Ecto neural progenitor cell (in vitro differentiated cells): ENCODE measurements around the gene SGCA.

ENCODE experiments used
- DNase-seq: peaks from one replicate; pipeline ENCODE4 v3.0.0-alpha.2; 2018; ENCODE audit warnings: low spot score

SGCA gene

DNA sequence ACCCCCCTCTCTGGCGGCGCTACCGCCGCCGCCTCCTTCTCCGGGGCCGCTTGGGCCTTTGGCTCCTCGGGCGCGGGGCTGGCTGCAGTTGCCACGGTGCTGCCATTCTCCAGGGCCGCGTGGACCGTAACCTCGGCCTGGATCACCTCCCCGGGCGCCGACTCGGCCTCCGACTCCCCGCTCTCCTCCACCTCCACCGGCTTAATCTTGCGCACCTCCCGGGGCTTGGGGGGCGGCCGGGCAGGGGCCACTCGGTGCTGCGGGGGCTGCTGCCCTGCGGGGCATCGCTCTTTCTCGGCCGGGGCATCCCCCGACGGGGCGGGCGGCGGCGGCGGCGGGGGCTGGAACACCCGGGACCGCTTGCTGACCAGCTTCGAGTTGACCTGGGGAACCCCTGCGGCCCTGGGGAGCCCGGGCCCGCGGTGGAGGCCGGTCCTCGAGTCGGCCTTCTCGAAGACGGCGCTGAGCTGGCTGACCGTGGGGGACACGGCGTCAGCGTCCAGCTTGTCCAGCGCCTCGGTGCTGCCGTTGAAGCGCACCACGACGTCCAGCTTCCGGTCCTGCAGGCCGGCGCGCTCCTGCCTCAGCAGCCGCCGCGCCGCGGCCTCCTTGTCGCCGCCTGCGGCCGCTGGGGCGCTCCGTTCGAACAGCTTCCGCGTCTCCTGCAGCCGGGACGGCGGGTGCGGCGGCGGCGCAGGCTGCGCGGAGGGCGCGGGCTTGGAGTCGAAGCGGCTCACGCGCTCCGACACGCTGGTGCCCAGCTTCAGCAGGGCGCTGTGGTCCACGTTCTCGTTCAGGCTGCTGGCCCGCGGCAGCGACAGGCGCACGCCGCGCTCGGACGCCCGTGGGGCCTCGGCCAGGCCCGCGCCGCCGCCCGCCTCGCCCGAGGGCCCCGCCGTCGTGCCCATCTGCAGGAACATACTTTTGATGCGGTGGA, 16.1 kb upstream of the SGCA start:
- peak; percentile 83 for DNase-seq

DNA sequence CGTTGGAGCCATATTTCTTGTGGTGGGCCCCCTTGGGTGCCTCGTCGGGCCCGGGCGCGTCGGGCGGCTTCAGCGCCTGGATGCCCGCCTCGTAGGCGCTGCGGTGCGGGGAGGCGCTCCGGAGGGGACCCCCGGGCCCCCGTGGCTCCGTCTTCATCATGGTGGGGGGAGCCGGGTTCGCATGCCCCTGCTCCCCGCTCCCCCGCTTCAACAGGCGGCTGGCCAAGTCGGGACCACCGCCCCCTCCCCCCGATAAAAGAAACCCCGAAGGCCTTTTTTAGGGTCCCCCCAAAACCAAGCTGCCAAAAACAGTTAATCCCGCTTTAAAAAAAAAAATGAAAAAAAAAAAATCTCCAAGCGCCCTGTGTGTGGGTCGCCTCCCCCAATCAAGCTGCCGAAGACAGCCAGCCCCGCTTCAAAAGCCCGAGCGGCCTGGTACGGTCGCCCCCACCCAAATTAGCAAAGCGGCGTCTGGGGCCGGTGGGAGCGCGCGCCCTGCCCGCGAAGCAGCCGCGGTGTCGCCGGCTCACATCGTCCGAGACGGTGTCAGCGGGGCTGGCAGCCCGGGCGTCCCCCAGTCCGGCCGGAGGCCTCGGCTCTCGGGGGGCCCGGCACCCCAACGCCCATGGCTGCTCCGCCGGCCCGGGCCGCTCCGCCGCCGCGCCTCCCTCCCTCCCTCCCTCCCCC, 15.3 kb upstream of the SGCA start, which contains the start of gene PPP1R9B:
TSS of gene PPP1R9B (minus strand) at position 324 of the 687 bp plus-strand sequence. CDS start at position 160, 164 bp downstream.
- no peak for DNase-seq

DNA sequence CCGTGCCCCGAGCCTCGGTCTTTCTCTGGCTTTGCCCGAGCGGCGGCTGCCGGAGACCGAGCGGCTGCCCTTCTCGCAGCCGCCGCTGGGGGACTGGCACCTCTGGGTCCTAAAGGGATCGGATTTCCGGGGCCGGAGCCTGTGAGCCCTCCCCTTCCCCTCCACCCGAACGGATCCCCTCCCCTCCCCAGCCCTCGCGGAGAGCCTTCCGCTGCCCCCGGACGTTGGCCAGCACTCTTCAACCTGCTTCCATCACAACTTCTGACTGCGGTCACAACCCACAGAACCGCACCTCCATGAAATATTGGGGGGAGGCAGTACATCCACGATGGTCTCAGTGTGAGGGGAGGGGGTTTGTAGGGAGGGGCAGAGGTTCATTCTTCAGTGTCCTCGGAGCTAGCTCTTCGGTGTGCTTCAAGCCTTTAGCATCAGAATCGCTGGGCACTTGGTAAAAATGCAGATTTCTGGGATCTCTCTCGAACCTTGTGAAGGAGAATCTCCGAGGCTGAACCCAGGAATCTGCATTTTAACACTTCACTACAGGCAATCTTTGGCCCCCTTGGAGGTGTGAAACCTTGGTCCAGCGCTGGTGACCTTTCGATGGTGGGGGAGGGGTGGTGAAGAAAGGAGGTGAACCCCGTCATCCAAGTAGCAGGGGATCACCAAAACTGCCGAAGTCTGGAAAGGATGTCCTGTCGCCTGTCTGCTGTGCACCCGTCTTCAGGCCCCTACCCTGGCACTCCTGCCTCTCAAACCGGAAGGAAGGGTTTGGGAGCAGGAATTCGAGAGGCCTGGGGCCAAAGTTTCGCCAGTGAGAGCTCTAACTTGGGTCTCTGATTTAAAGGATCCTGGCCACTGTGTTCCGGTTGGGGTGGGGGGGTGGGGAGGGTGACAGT, 14.5 kb upstream of the SGCA start:
- peak; percentile 97 for DNase-seq

DNA sequence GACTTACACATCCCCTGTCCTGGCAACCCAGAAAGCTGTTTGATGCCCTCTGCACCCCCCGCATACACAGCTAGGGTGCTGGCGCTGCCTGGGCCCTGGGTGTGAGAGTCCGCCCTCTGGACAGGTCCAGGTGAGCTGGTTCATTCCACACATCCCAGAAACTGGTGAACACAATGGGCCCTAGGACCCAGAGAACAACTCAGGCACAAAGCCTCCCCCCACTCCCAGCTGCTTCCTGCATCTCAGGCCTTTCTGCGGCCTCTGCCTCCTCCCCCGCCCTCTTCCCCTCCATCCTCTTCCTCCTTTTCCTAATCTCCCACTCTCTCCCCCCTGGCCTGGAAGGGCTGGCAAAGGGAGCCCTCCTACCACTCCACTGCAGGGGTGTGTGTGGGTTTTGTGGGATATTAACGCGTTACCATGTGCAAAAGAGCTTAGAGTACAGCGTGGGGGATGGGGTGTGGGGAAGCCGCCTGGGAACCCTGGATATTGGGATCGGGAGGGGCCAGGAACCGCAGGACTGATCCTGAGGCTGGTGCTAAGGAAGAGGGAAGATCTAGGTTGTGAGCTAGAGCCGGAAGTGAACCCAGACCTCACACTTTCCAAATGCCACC, 13.8 kb upstream of the SGCA start:
- peak; percentile 94 for DNase-seq

DNA sequence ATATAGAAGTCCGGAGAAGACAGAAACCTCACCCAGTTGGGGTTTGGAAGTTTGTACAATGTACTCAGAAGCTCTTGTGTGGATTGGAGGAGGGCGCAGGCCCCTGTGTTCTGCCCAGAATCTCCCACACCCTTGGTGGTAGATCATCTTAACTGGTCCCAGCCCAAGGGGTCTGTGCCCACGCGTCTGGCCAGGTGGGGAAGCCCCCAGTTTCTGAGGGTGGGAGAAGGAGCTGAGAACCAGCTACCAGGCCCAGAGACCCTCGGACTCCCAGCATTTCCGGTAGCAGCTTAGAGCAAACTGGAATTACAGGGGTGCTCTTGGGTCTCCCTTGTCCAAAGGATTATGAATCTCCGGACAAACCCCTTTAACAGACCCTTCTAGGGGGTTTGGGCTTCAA, 13.1 kb upstream of the SGCA start:
- no peak for DNase-seq

DNA sequence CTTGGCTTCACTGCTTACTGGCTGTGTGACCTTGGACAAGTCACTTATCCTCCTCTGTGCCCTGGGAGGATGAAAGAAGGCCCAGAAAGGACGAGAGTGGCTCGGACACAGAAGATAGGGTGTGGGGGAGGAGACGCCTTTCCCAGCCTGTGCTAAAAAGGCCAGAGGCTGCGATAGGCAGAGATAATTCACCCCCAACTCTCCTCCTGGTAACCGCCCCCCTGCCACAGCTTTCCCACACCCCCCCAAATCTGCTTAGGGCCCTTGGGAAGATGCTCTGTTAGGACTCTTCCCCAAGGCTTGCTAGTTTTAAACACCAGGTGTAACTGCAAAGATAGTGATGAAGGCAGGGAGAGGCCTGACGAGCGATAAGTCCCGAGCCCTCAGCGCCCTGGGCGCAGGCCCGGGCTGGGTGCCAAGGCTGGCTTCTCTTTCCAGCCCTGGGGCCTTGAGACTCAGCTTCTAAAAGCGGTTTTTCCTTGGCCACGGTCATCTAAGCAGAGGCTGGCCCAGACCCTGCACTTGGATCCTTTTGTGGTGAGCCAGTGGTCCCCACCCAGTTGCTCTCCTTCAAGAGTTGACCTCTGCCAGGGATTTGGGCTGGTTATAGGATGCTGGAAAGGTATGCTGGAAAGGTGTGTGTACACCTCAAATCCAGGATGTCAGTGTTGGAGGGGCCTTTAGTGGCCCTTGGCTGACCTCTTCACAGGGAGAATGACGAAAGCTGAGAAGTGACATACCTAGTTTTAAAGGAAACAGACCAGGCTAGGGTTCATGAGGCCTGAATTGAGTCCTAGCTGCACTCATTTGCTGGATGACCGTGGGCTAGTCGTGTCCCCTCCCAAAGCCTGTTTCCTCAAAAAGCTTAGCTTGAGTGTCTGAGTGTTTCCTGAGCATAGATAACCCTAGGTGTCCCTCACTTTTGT, 11.9 kb upstream of the SGCA start:
- DNase-seq = no peak

DNA sequence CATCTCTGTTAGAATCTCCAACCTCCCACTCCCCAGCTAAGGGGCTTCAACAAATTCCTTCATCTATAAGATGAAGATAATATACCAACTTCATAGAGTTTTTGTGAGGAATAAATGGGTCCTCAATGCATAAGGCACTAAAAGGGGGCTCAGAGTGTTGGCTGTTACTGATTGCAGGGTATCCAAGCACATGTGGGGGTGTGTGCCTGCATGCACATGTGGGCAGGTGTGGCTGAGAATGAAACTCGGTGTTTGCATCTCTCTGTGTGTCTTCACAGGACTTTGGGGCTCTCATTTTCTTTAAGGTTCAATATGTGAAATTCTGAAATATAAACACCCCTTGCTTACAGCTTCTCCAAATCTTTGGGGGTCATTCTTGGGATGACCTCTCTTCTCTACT, 11.2 kb upstream of the SGCA start:
- no peak for DNase-seq

DNA sequence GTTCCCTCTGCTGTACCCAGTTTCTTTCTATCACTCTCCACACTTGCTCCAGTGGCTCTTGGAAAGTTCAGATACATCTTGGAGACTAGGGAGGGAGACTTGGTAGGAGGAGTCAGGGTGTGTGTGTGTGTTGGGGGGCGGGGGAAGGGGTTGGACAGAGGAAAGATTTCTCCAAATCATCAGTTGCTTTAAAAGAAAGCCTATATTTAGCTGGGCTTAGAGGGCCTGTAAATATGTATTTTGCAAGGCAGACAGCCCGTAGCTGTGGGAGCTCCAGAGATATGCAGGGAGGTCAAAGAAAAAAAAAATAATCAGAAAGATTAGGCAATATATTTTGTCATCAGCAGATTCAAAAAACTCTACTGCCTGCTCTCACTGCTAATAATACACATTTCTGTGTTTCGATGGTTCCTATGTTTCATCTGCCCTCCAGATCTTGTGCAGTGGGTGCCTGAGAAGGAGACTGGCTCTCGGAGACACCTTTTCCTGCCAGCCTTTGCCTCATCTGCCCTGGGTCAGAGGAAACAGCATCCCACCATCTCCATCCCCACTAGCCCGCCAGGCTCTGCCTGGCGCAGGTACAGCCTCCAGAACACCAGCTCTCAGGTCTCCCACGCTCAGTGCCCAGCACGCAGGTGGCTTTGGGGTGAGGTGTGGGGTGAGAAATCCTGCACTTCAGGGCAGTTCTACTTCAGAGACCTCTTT, 10.5 kb upstream of the SGCA start:
- DNase-seq = no peak

DNA sequence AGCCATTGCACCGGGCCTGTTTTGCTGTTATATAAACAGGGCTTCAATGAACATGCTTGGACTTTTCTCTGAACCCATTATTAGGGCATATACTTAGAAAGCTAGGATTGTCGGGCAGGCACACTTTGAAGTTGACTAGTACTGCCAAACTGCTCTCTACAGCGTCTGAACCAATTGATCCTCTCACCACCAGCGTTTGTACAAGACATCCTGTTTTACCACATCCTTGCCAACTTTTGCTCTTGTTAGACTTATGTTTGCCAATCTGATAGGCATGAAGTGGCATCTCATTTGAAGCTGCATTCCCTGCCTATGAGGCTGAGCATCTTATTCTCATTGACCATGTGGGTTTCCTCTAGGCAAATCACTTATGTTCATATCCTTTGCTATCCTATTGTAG, 7.9 kb upstream of the SGCA start:
- DNase-seq = no peak

DNA sequence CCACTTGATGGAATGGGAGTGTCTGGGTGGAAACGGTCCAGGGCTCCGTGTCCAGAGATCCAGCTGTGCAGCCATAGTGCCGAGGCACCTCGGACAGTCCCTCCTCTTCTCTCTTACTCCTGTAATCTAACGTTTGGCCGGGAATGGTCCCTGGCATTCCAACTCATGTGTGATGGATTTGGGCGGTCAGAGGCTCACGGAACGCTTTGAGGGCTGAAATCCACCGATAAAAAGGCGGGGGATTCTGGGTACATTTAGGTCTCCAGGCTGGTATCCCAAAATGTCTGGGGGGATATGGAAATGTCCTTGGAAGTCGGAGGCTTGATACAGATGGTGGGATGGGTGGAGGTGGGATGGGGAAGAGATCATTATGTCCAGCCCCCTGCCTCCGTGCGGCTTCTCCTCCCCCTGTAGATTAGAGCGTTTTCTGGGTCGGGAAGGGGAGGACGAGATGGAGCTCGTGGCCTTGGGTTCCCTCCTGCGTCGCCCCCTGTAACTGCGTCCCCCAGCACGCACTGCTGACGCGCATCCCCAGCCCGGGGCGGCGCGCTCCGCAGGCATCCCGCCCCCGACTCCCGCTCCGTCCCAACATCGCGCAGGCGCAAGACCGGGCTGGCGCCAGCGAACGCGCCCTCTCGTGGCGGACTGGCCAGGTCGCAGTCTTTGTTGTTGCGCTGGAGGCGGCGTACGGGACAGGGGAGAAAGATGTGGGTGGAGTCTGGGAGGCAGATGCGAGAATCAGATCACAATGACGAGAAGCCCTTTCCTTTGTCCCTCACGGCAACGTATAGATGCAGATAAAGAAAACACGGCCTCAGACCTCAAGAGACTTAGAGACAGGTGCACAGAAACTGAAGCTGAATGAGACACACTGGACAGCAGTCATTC, 4.5 kb upstream of the SGCA start:
- DNase-seq = peak; percentile 99

DNA sequence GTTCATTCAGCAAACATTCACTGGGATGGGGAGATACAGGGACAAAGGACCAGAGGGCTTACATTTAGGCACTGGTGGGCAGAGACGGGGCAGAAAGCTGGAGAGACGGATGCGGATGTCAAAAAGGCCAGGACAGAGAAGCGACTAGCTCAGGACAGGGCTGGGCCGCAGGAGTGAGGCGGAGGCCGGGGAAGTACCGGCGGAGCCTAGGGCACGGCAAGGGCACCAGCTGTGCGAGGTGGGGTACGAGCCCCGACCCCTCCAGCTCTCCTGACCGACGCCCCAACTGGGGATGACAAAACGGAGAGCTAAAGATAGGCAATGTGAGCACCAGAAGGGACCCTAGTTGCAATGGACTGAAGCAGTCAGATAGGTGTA, 3.9 kb upstream of the SGCA start:
- DNase-seq = no peak

DNA sequence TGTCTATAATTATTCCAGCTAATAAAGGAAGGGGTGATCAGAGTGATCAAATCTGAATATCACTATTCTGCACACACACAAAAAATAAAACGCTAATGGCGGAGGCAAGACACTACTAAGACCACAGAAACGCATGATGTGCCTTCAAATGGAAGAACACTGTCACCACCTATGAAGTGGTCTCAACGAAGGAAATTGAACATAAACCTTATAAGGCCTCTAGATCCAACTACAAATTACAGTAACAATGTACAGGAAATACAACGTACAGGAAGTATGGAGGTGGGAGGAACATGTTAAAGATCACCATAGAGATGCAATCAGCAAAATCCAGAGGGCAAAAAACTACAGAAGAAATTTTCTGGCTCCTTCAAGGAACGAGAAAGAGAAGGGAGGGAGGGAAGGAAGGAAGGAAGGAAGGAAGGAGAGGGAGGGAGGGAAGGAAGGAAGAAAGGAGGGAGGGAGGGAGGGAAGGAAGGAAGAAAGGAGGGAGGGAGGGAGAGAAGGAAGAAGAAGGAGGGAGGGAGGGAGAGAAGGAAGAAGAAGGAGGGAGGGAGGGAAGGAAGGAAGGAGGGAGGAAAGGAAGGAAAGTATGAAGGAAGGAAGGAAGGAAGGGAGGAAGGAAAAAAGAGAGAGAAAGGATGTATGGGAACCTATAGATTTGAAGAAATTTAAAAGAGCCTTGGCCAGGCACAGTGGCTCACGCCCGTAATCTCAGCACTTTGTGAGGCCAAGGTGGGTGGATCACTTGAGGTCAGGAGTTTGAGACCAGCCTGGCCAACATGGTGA, 3.1 kb upstream of the SGCA start:
- no peak for DNase-seq

DNA sequence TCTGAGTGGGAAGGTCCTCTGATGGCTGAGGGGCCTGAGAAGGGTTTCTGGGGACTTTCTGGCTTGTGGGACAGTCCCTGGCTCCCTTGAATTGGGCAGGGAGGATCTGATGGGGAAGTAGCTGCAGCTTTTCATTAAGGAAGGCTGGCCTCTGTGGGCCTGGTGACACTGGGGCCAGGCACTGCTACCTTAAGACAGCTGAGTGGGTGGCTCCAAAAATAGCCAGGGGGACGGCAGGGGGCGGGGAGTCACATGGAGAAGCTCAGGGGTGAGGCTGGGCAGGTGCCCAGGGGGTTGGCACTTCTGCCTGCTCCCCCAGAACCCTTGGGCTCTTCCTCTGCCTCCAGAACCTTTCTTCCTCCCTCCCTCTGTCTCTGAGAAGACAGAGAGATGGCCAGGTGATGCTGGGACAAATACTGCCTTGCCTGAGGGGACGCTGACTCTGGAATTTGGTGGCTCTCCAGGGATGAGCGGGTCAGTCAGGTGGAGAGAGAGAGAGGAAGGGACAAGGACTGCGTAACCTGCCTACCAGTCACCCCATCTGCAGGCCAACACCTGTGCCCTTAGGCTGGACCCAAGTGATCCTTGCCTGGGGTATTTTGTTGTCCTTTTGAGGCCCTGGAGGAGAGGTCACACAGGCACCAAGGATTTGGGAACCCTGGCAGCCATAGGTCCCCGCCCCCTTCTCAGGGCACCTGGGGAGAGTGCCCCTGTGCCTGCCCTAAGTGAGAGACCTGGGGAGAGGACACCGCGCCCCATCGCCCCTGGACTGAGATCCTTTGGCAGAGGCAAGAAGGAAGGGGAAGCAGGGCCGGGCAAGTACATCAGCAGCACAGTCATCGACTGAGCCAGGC, 1.7 kb upstream of the SGCA start:
- no peak for DNase-seq

DNA sequence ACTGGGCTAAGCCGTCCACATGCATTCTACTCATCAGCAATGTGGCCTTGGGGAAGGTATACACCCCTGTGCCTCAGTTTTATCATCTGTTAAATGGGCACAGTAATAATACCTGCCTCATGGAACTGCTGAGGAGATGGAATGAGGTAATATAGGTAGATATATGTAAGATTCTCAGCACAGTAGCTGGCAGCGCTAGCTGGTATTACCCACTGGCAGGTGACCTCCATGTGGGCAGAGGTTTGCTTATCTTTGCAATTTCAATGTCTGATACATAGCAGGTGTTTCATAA, 1.2 kb upstream of the SGCA start:
- no peak for DNase-seq

DNA sequence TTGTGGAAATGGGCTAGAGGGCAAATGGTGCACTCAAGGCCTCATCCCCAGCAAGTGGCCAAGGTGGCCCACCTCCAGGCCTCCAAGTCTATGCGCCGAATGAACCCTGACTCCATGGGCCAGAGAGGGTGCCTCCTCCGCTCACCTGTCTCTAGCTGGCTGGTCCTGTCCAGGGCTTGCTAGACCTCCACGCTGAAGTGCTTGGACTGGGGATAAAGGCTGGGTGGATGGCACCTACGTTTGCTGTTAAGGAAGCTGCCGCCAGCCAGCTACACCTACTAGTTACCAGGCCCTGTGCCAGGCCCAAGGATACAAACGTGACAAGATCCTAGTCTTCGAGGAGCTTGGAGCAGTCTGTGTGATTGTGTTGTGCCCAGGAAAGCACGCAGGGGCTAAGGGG, 739 bp upstream of the SGCA start:
- DNase-seq = no peak

DNA sequence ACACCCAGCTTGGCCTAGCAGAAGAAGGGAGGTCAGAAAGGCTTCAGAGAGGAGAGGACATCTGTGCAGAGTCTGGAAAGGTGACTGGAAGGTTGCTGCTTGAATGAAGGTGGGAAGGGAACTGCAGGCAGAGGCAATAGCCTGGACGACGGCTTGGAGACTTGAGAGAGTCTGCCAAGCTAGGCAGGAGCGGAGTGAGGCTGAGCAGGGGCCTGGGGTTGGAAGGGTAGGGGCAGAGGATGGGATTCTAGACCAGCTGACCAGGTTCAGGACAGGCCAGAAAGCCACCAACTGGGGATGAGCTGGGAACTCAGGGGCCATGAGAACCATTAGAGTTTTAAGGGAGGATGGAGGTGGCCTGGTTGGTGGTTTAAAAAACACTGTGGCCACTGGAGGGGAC, 339 bp upstream of the SGCA start:
- no peak for DNase-seq

DNA sequence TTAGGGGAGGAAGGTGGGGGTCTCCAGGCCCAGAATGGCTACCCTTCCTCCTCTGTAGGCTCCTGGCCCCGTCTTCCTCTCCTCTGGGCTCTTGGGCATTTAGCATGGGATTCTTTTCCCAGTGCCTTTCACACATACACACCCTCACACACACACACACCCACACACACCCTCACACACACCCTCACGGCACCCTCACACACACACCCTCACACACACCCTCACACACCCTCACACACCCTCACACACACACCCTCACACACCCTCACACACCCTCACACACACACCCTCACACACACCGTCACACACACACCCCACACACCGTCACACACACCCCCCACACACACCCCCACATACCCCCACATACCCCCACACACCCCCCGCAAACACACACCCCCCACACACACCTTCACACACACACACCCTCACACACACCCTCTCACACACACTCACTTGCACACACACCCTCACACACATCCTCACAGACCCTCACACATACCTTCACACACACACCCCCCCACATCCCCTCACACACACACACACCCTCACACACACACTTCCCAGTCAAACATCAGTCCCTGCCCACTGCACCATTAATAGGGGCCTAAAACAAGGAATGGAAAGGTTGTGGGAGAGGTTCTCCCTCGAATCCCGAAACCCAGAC, 845 bp downstream of the SGCA start:
- no peak for DNase-seq
